ENCODE data around the gene NYAP1. TPM values are rescaled to one million over a fixed set of nuclear protein-coding genes. Genes with fewer than 3 reads are reported as not detected.

The NYAP1 gene
- total RNA-seq, 2 experiments from 2014 or later = 0.66 to 0.75 TPM

GRCh38 chr7:100517305-100517704 is 33.6 kb downstream of the NYAP1 start:
- no peaks in the 10 kb centered on the region for H3K9me3 Mint-ChIP-seq
- Histone ChIP-seq H3K27ac (ENCODE audit: low read depth in 1 of 2, low read length in 2 of 2) (no peak overlapping the region), H3K4me3 (ENCODE audit: low read length) (no peak overlapping the region), H3K4me1 (ENCODE audit: insufficient read depth, low read length) (peaks cover 29% of the 10 kb centered on the region), H3K36me3 (ENCODE audit: insufficient read depth, low read length) (no peaks in the 10 kb centered on the region), H3K27me3 (ENCODE audit: control insufficient read depth in 1 of 2, insufficient read depth in 2 of 2, low read length in 2 of 2) (no peaks in the 10 kb centered on the region), H3K9me3 (ENCODE audit: control insufficient read depth in 1 of 2, insufficient read depth in 1 of 2, low read length in 2 of 2) (no peaks in the 10 kb centered on the region)
- ChIA-PET CTCF (interaction anchor here (1.2 kb wide), 1 partner anchor 47 kb away, joined by 3 read pairs; no protein-coding TSS in a partner anchor), POLR2A (interaction anchor here (2.1 kb wide), 1 partner anchor 68 kb away, joined by 10 read pairs; the partner anchor contains the start of genes FBXO24 and LRCH4)
- H3K36me3 Mint-ChIP-seq (ENCODE audit: low read depth) = no peaks in the 10 kb centered on the region
- H3K27me3 Mint-ChIP-seq = no peaks in the 10 kb centered on the region
- DNase-seq = no peak
- H3K4me3 Mint-ChIP-seq = no peak overlapping the region
- no peak for ATAC-seq (ENCODE audit: poor library complexity)
- peak overlapping the region; percentile 42 for H3K27ac Mint-ChIP-seq
- intact Hi-C loops (cut with DNase I, micrococcal nuclease) = no loop called here
- H3K4me1 Mint-ChIP-seq (ENCODE audit: low read depth) = peaks cover 41% of the 10 kb centered on the region
- TF ChIP-seq CTCF (IDR thresholded peaks at IDR 0.05) = no peak

DNA sequence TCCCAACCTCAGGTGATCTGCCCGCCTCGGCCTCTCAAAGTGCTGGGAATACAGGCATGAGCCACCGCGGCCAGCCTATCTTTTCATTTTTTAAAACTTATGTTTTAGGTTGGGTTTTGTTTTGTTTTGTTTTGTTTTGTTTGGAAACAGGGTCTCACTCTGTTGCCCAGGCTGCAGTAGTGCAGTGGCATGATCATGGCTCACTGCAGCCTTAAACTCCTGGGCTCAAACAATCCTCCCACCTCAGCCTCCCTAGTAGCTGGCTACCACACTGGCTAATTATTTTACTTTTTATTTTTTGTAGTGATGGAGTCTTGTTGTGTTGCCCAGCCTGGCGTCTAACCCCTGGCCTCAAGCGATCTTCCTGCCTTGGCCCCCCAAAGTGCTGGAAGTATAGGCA is 35.9 kb downstream of the NYAP1 start:
- POLR2A ChIA-PET = interaction anchor here (1.1 kb wide), 1 partner anchor 25 kb away, joined by 4 read pairs; no protein-coding TSS in a partner anchor
- no peak for ATAC-seq (ENCODE audit: poor library complexity)
- intact Hi-C loops (cut with DNase I, micrococcal nuclease) = no loop called here

GRCh38 chr7:100520138-100520537 is 36.4 kb downstream of the NYAP1 start:
- POLR2A ChIA-PET = interaction anchor here (1.1 kb wide), 1 partner anchor 25 kb away, joined by 4 read pairs; no protein-coding TSS in a partner anchor
- H3K9me3 Mint-ChIP-seq = no peaks in the 10 kb centered on the region
- no peaks in the 10 kb centered on the region for H3K36me3 ChIP-seq (ENCODE audit: insufficient read depth, low read length)
- H3K9me3 ChIP-seq (ENCODE audit: control insufficient read depth in 1 of 2, insufficient read depth in 1 of 2, low read length in 2 of 2) = no peaks in the 10 kb centered on the region
- TF ChIP-seq CTCF (IDR thresholded peaks at IDR 0.05) = no peak
- no peak overlapping the region for H3K27ac Mint-ChIP-seq
- CTCF ChIA-PET = no interaction called here
- no peaks in the 10 kb centered on the region for H3K27me3 ChIP-seq (ENCODE audit: control insufficient read depth in 1 of 2, insufficient read depth in 2 of 2, low read length in 2 of 2)
- H3K36me3 Mint-ChIP-seq (ENCODE audit: low read depth) = no peaks in the 10 kb centered on the region
- intact Hi-C loops (cut with DNase I, micrococcal nuclease) = no loop called here
- no peak overlapping the region for H3K4me3 ChIP-seq (ENCODE audit: low read length)
- H3K4me3 Mint-ChIP-seq = no peak overlapping the region
- no peak overlapping the region for H3K27ac ChIP-seq (ENCODE audit: low read depth in 1 of 2, low read length in 2 of 2)
- no peak for DNase-seq
- peaks cover 25% of the 10 kb centered on the region for H3K4me1 ChIP-seq (ENCODE audit: insufficient read depth, low read length)
- H3K27me3 Mint-ChIP-seq = no peaks in the 10 kb centered on the region
- no peak for ATAC-seq (ENCODE audit: poor library complexity)
- peaks cover 30% of the 10 kb centered on the region for H3K4me1 Mint-ChIP-seq (ENCODE audit: low read depth)

More for the DNA sequence above, 35.9 kb downstream of the NYAP1 start:
- no peaks in the 10 kb centered on the region for H3K9me3 ChIP-seq (ENCODE audit: control insufficient read depth in 1 of 2, insufficient read depth in 1 of 2, low read length in 2 of 2)
- H3K36me3 ChIP-seq (ENCODE audit: insufficient read depth, low read length) = no peaks in the 10 kb centered on the region
- CTCF ChIA-PET = no interaction called here
- H3K27me3 Mint-ChIP-seq = no peaks in the 10 kb centered on the region
- no peak overlapping the region for H3K4me3 ChIP-seq (ENCODE audit: low read length)
- no peak overlapping the region for H3K27ac Mint-ChIP-seq
- no peak overlapping the region for H3K27ac ChIP-seq (ENCODE audit: low read depth in 1 of 2, low read length in 2 of 2)
- no peak overlapping the region for H3K4me3 Mint-ChIP-seq
- no peak for DNase-seq
- H3K36me3 Mint-ChIP-seq (ENCODE audit: low read depth) = no peaks in the 10 kb centered on the region
- H3K4me1 Mint-ChIP-seq (ENCODE audit: low read depth) = peaks cover 33% of the 10 kb centered on the region
- no peak for TF ChIP-seq CTCF (IDR thresholded peaks at IDR 0.05)
- no peaks in the 10 kb centered on the region for H3K27me3 ChIP-seq (ENCODE audit: control insufficient read depth in 1 of 2, insufficient read depth in 2 of 2, low read length in 2 of 2)
- H3K9me3 Mint-ChIP-seq = no peaks in the 10 kb centered on the region
- H3K4me1 ChIP-seq (ENCODE audit: insufficient read depth, low read length) = peaks cover 29% of the 10 kb centered on the region

Data from CD4-positive, alpha-beta T cell (primary cell).